T-helper 2 cell treated with Interferon-gamma antibody and Interleukin-4, amounts not matched to agents 100 ng/mL and 5 ng/mL, for 36 hours (primary cell): Measurements from ENCODE around the gene TMEM229A. TPM values are rescaled to one million over a fixed set of nuclear protein-coding genes. Genes with fewer than 3 reads are reported as not detected.
"Not testable (repeated sequence)": the region's sequence is repeated elsewhere in the genome, so short reads cannot be mapped to it uniquely, and the experiment has no call there.

ENCODE experiments used
- intact Hi-C: fragments of 100-400 bp; cut with micrococcal nuclease; formaldehyde crosslinking; loops from one replicate; pipeline ENCODE4 v1.15.1; 2023
- total RNA-seq: library from RNA; stranded (reverse); gene quantifications from 2 replicates; pipeline ENCODE4 v1.2.3, GENCODE V29; 2022

TMEM229A gene
- total RNA-seq, result not detected in 2 replicates

- intact Hi-C loops, result no loop called here
Observed at GRCh38 chr7:124032369-124033094, at the start of gene TMEM229A. TSS of gene TMEM229A (minus strand) at chr7:124033067. CDS start at chr7:124033003, 64 bp downstream.

GRCh38 chr7:124082234-124082633 lies 49.4 kb upstream of the TMEM229A start:
- intact Hi-C loops, result not testable (repeated sequence)

GRCh38 chr7:124077546-124077945 lies 44.7 kb upstream of the TMEM229A start:
- intact Hi-C loops, result no loop called here

GRCh38 chr7:124076841-124077240 lies 44.0 kb upstream of the TMEM229A start:
- intact Hi-C loops, result no loop called here

GRCh38 chr7:124074007-124074406 lies 41.1 kb upstream of the TMEM229A start:
- intact Hi-C loops, result no loop called here

- intact Hi-C loops, result no loop called here
Observed at GRCh38 chr7:124073310-124073645, 40.4 kb upstream of the TMEM229A start.

GRCh38 chr7:124072603-124073309 lies 39.9 kb upstream of the TMEM229A start:
- intact Hi-C loops, result no loop called here

- intact Hi-C loops, result no loop called here
Observed at GRCh38 chr7:124071843-124072242, 39.0 kb upstream of the TMEM229A start.

- intact Hi-C loops, result no loop called here
Observed at GRCh38 chr7:124062171-124062570, 29.3 kb upstream of the TMEM229A start.

- intact Hi-C loops, result no loop called here
Observed at GRCh38 chr7:124060528-124060927, 27.7 kb upstream of the TMEM229A start.

GRCh38 chr7:124059375-124059774 lies 26.5 kb upstream of the TMEM229A start:
- intact Hi-C loops, result no loop called here

- intact Hi-C loops, result no loop called here
Observed at GRCh38 chr7:124058515-124058914, 25.6 kb upstream of the TMEM229A start.

GRCh38 chr7:124057872-124058271 lies 25.0 kb upstream of the TMEM229A start:
- intact Hi-C loops, result no loop called here

GRCh38 chr7:124056234-124056633 lies 23.4 kb upstream of the TMEM229A start:
- intact Hi-C loops, result no loop called here

GRCh38 chr7:124051681-124052377 lies 19.0 kb upstream of the TMEM229A start:
- intact Hi-C loops, result no loop called here

- intact Hi-C loops, result no loop called here
Observed at GRCh38 chr7:124042826-124043225, 10.0 kb upstream of the TMEM229A start.

GRCh38 chr7:124041439-124041838 lies 8.6 kb upstream of the TMEM229A start:
- intact Hi-C loops, result no loop called here

- intact Hi-C loops, result not testable (repeated sequence)
Observed at GRCh38 chr7:124037902-124038301, 5.0 kb upstream of the TMEM229A start.

GRCh38 chr7:124035706-124036105 lies 2.8 kb upstream of the TMEM229A start:
- intact Hi-C loops, result no loop called here

GRCh38 chr7:124034754-124035100 lies 1.9 kb upstream of the TMEM229A start:
- intact Hi-C loops, result no loop called here

GRCh38 chr7:124033807-124034753 lies 1.2 kb upstream of the TMEM229A start:
- intact Hi-C loops, result no loop called here
